ENCODE data around the gene NUP54.

The NUP54 gene

GRCh38 chr4:76147454-76148141 is 599 bp downstream of the NUP54 start:
- peak in 1 of 2 donors; percentile 0 for DNase-seq (ENCODE audit: low read depth in 2 of 2, low spot score in 1 of 2)

GRCh38 chr4:76144546-76144945 is 3.7 kb downstream of the NUP54 start:
- DNase-seq (ENCODE audit: low read depth in 2 of 2, low spot score in 1 of 2): no peak

- no peak for DNase-seq (ENCODE audit: low read depth in 2 of 2, low spot score in 1 of 2)
Measured at GRCh38 chr4:76141241-76141640, 7.0 kb downstream of the NUP54 start.

- no peak for DNase-seq (ENCODE audit: low read depth in 2 of 2, low spot score in 1 of 2)
Measured at GRCh38 chr4:76127754-76128153, 20.4 kb downstream of the NUP54 start.

- no peak for DNase-seq (ENCODE audit: low read depth in 2 of 2, low spot score in 1 of 2)
Measured at GRCh38 chr4:76125816-76126215, 22.4 kb downstream of the NUP54 start.

GRCh38 chr4:76120199-76120598 is 28.0 kb downstream of the NUP54 start:
- no peak for DNase-seq (ENCODE audit: low read depth in 2 of 2, low spot score in 1 of 2)

- DNase-seq (ENCODE audit: low read depth in 2 of 2, low spot score in 1 of 2): no peak
Measured at GRCh38 chr4:76117536-76117935, 30.7 kb downstream of the NUP54 start.

GRCh38 chr4:76116821-76117220 is 31.4 kb downstream of the NUP54 start:
- DNase-seq (ENCODE audit: low read depth in 2 of 2, low spot score in 1 of 2): no peak

- DNase-seq (ENCODE audit: low read depth in 2 of 2, low spot score in 1 of 2): no peak
Measured at GRCh38 chr4:76108467-76109181, 39.6 kb downstream of the NUP54 start.

GRCh38 chr4:76106442-76106841 is 41.8 kb downstream of the NUP54 start:
- DNase-seq (ENCODE audit: low read depth in 2 of 2, low spot score in 1 of 2): no peak

GRCh38 chr4:76105652-76106051 is 42.5 kb downstream of the NUP54 start:
- no peak for DNase-seq (ENCODE audit: low read depth in 2 of 2, low spot score in 1 of 2)

GRCh38 chr4:76096076-76096475 is 52.1 kb downstream of the NUP54 start:
- no peak for DNase-seq (ENCODE audit: low read depth in 2 of 2, low spot score in 1 of 2)

GRCh38 chr4:76095568-76095967 is 52.6 kb downstream of the NUP54 start:
- no peak for DNase-seq (ENCODE audit: low read depth in 2 of 2, low spot score in 1 of 2)

GRCh38 chr4:76091052-76091451 is 57.1 kb downstream of the NUP54 start:
- DNase-seq (ENCODE audit: low read depth in 2 of 2, low spot score in 1 of 2): no peak

GRCh38 chr4:76090241-76090691 is 57.9 kb downstream of the NUP54 start:
- no peak for DNase-seq (ENCODE audit: low read depth in 2 of 2, low spot score in 1 of 2)

- DNase-seq (ENCODE audit: low read depth in 2 of 2, low spot score in 1 of 2): no peak
Measured at GRCh38 chr4:76088719-76089118, 59.5 kb downstream of the NUP54 start.

GRCh38 chr4:76087007-76087769 is 61.0 kb downstream of the NUP54 start:
- DNase-seq (ENCODE audit: low read depth in 2 of 2, low spot score in 1 of 2): no peak

- DNase-seq (ENCODE audit: low read depth in 2 of 2, low spot score in 1 of 2): no peak
Measured at GRCh38 chr4:76084542-76084941, 63.7 kb downstream of the NUP54 start.

- no peak for DNase-seq (ENCODE audit: low read depth in 2 of 2, low spot score in 1 of 2)
Measured at GRCh38 chr4:76083386-76083988, 64.7 kb downstream of the NUP54 start.

GRCh38 chr4:76078033-76078613 is 70.1 kb downstream of the NUP54 start:
- no peak for DNase-seq (ENCODE audit: low read depth in 2 of 2, low spot score in 1 of 2)

GRCh38 chr4:76074993-76075600 is 73.1 kb downstream of the NUP54 start:
- DNase-seq (ENCODE audit: low read depth in 2 of 2, low spot score in 1 of 2): no peak
